ENCODE measurements around the gene VASN.

Gene VASN

DNA sequence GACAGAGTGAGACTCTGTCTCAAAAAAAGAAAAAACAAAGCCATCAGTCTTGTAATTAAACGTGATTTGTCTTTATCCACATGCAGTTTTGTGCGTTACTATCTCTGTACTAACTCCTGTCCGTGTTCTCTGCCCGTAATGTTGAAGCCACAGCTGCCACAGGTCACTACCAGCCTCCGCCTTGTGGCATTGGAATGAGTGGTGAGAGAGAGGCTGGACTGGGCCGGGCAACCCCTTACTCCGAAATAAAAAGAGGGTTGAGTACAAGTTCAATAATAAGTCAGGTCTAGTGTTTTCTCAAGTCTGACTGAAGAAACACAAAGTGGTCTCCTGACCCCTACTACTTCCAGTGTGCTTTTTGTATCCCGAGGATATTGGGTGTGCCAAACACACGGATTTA, 59.4 kb downstream of the VASN start:
- no peak overlapping the region for H3K9ac ChIP-seq
- no peaks in the 10 kb centered on the region for H3K27me3 ChIP-seq
- H4K20me1 ChIP-seq: peaks cover 0 to 84% (median 28%) of the 10 kb centered on the region in 11 experiments; a peak in 13 of 22 replicates
- H3K9me3 ChIP-seq (replicated peaks in 1 of 11): no peaks in the 10 kb centered on the region
- no peak overlapping the region for H3K4me2 ChIP-seq
- H3K4me3 ChIP-seq: no peak overlapping the region
- no peak overlapping the region for H3K27ac ChIP-seq
- H3K4me1 ChIP-seq: peaks cover 13 to 16% (median 14%) of the 10 kb centered on the region in 10 experiments
- H3K36me3 ChIP-seq: peaks cover 47 to 92% (median 77%) of the 10 kb centered on the region in 11 experiments
- no peak for TF ChIP-seq Cebpa-rat (IDR thresholded peaks at IDR 0.05)

Measured in BLaER1 treated with 17β-estradiol and CSF1 and Interleukin-3, amounts not matched to agents 10 nM and 100 nM (cell line).